Esophagus squamous epithelium (tissue), 4 donors: ENCODE results near the gene FSTL4.

Experiments used
- CTCF ChIP-seq, 6 experiments: fragments of 450-650 bp in 4 of 6; fragments of 200-600 bp in 2 of 6; sonication (generic) in 2 of 6; IDR thresholded peaks; one replicate each; pipeline ENCODE4 v1.5.1; 2016 to 2019; ENCODE audit warnings: antibody characterized with exemption in 6 of 6, mild to moderate bottlenecking in 4 of 6, moderate library complexity in 4 of 6
- POLR2A ChIP-seq, 4 donors: fragments of 450-650 bp; IDR thresholded peaks; one replicate each; pipeline ENCODE4 v1.6.1; 2017; ENCODE audit warnings: antibody characterized with exemption in 4 of 4, mild to moderate bottlenecking in 4 of 4, moderate library complexity in 3 of 4

GRCh38 chr5:133556551-133556950 lies 55.8 kb downstream of the FSTL4 start:
- TF ChIP-seq POLR2A (IDR thresholded peaks at IDR 0.05) (no peak), CTCF (IDR thresholded peaks at IDR 0.05) (no peak)
